Mucosa of gallbladder (tissue), 1 donor: Measurements from ENCODE around the gene UBC. TPM values are rescaled to one million over a fixed set of nuclear protein-coding genes. Genes with fewer than 3 reads are reported as not detected.
"Not testable (repeated sequence)": the region's sequence is repeated elsewhere in the genome, so short reads cannot be mapped to it uniquely, and the experiment has no call there.

Source experiments
- DNase-seq: peaks from one replicate; pipeline ENCODE4 v3.0.0-alpha.2; 2020; ENCODE audit warnings: low spot score
- total RNA-seq: library from RNA; stranded (reverse); gene quantifications from one replicate; pipeline ENCODE4 v1.2.1, GENCODE V29; 2021
- donor health status: DM: no; HTN: no; CAD: no.

Gene UBC
- total RNA-seq, 1 donor from 2014 or later = 1,032 TPM

- not testable (repeated sequence) for DNase-seq
Measured at GRCh38 chr12:124931528-124931927, 17.1 kb upstream of the UBC start.

GRCh38 chr12:124930586-124930985 lies 16.1 kb upstream of the UBC start:
- no peak for DNase-seq

GRCh38 chr12:124929649-124930419 lies 15.4 kb upstream of the UBC start:
- no peak for DNase-seq

GRCh38 chr12:124928912-124929530 lies 14.6 kb upstream of the UBC start:
- DNase-seq = no peak

GRCh38 chr12:124928095-124928911 lies 13.9 kb upstream of the UBC start:
- peak; percentile 88 for DNase-seq

- peak; percentile 93 for DNase-seq
Measured at GRCh38 chr12:124927201-124928094, 13.0 kb upstream of the UBC start.

GRCh38 chr12:124925782-124926181 lies 11.3 kb upstream of the UBC start:
- not testable (repeated sequence) for DNase-seq

- DNase-seq = no peak
Measured at GRCh38 chr12:124925117-124925516, 10.7 kb upstream of the UBC start.

GRCh38 chr12:124923905-124924734 lies 9.7 kb upstream of the UBC start:
- no peak for DNase-seq

- no peak for DNase-seq
Measured at GRCh38 chr12:124921200-124922031, 7.0 kb upstream of the UBC start.

GRCh38 chr12:124920353-124920935 lies 6.0 kb upstream of the UBC start:
- DNase-seq = no peak

- no peak for DNase-seq
Measured at GRCh38 chr12:124919521-124920352, 5.3 kb upstream of the UBC start.

- not testable (repeated sequence) for DNase-seq
Measured at GRCh38 chr12:124918622-124918988, 4.2 kb upstream of the UBC start.

GRCh38 chr12:124917841-124918621 lies 3.6 kb upstream of the UBC start:
- no peak for DNase-seq

- peak; percentile 98 for DNase-seq
Measured at GRCh38 chr12:124917135-124917840, 2.8 kb upstream of the UBC start.

GRCh38 chr12:124916374-124917134 lies 2.1 kb upstream of the UBC start:
- peak; percentile 86 for DNase-seq
